Measurements from ENCODE around the gene PNLIP.

Gene PNLIP

DNA sequence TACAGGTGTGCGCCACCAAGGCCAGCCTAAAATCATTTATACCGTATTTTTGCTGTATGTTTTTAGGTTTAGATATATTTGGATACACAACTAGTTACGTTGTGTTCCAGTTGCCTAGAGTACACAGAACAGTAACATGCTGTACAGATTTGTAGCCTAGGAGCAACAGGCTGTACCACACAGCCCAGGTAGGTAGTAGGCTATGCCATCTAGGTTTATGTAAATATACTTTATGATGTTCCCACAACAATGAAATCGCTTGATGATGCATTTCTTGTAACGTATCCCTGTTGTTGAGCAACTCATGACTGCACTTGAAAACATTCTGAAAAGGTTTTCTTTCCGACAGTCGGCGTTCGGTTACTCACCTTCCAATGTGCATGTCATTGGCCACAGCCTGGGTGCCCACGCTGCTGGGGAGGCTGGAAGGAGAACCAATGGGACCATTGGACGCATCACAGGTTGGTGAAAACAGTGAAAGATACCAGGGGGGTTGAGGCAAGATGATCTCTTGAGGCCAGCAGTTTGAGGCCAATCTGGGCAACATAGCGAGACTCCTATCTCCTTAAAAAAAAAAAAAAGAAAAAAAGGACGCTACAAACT is 7.7 kb downstream of the PNLIP start:
- CTCF ChIA-PET: no interaction called here
- Mint-ChIP-seq H3K4me3 (no peak overlapping the region), H3K36me3 (no peaks in the 10 kb centered on the region), H3K27me3 (no peaks in the 10 kb centered on the region), H3K4me1 (no peaks in the 10 kb centered on the region), H3K27ac (no peak overlapping the region), H3K9me3 (no peaks in the 10 kb centered on the region)
- DNase-seq: no peak

DNA sequence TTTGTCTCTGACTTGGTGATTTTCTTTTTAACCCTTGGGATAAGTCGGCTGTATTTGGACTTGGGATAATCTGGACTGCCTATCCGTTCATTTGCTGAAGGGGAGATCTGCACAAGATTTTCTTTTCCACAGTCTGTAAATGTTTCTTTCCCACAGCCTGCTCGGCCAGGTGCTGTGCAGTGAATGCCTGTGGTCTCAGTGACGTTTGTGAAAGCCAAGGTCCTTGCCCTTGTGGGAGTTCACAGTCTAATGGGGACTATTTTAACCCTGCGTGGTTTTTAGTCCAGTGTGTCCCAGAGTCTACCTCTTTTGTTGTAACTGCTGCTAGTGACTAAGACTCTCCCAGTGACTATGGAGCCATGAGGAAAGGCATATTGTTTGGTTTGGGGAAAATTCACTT is 8.9 kb downstream of the PNLIP start:
- Mint-ChIP-seq H3K9me3 (no peaks in the 10 kb centered on the region), H3K27me3 (no peaks in the 10 kb centered on the region), H3K4me3 (no peak overlapping the region), H3K27ac (no peak overlapping the region), H3K36me3 (no peaks in the 10 kb centered on the region), H3K4me1 (no peaks in the 10 kb centered on the region)
- DNase-seq: no peak
- CTCF ChIA-PET: no interaction called here

DNA sequence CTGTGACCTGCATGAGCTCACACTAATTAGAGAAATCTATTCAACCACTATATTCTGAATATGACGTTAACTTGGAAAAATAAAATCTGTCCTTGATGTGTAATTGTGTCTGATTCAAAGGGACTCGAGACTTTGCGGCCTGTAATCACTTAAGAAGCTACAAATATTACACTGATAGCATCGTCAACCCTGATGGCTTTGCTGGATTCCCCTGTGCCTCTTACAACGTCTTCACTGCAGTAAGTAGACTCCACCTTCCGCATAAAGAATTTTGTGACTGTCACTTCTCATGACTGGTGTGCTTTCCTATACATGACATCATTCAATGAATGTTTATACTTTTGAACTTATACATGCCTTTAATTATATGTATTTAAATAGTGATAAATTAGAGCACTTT is 10.1 kb downstream of the PNLIP start:
- CTCF ChIA-PET: no interaction called here
- DNase-seq: no peak
- H3K27ac Mint-ChIP-seq: no peak overlapping the region

DNA sequence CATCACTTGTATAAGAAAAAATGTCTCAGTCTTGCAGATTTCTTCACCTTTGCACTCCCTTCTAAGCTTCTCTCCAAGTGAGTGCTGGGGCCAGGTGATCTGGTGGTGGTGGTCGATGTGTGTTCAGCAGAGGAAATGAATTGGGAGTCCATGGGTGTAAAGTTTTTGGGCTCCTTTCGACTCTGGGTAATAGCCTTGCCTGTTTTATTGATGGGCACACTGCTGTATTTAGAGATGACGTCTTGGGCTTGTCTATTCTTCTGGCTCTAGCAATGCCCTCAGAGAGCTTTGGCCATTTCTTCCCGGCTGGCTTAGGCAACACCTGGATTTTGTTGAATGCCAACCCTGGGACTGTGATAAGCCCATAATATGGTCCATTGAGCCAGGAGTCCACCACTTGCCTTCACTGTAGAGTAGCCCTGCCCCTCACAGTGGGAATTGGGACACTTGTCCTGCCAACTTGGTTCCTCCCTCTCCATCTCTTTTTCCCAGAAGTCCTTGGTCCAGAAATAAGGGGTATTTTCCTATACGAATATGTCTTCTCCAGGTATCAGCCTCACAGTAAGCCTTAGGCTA is 11.7 kb downstream of the PNLIP start:
- H3K4me3 Mint-ChIP-seq: no peak overlapping the region
- no peaks in the 10 kb centered on the region for H3K27me3 Mint-ChIP-seq
- H3K36me3 Mint-ChIP-seq: no peaks in the 10 kb centered on the region
- H3K9me3 Mint-ChIP-seq: no peaks in the 10 kb centered on the region
- H3K27ac Mint-ChIP-seq: no peak overlapping the region
- H3K4me1 Mint-ChIP-seq: no peaks in the 10 kb centered on the region
- DNase-seq: no peak
- CTCF ChIA-PET: no interaction called here

More for the DNA sequence above, 10.1 kb downstream of the PNLIP start:
- Mint-ChIP-seq H3K36me3 (no peaks in the 10 kb centered on the region), H3K4me1 (no peaks in the 10 kb centered on the region), H3K27me3 (no peaks in the 10 kb centered on the region), H3K9me3 (no peaks in the 10 kb centered on the region), H3K4me3 (no peak overlapping the region)

DNA sequence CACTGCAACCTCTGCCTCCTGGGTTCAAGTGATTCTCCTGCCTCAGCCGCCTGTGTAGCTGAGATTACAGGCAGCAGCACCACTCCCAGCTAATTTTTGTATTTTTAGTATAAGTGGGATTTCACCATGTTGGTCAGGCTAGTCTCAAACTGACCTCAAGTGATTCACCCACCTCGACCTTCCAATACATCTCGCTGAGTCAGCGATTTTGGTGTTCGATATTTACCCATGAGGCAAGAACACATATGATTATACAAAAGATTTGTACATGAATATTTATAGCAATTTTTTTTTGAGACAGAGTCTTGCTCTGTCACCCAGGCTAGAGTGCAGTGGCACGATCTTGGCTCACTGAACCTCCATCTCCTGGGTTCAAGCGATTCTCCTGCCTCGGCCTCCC is 19.8 kb downstream of the PNLIP start:
- H3K4me3 Mint-ChIP-seq: no peak overlapping the region
- no peaks in the 10 kb centered on the region for H3K4me1 Mint-ChIP-seq
- H3K36me3 Mint-ChIP-seq: no peaks in the 10 kb centered on the region
- no peak overlapping the region for H3K27ac Mint-ChIP-seq
- no peaks in the 10 kb centered on the region for H3K27me3 Mint-ChIP-seq
- no peak for DNase-seq
- CTCF ChIA-PET: no interaction called here
- no peaks in the 10 kb centered on the region for H3K9me3 Mint-ChIP-seq

DNA sequence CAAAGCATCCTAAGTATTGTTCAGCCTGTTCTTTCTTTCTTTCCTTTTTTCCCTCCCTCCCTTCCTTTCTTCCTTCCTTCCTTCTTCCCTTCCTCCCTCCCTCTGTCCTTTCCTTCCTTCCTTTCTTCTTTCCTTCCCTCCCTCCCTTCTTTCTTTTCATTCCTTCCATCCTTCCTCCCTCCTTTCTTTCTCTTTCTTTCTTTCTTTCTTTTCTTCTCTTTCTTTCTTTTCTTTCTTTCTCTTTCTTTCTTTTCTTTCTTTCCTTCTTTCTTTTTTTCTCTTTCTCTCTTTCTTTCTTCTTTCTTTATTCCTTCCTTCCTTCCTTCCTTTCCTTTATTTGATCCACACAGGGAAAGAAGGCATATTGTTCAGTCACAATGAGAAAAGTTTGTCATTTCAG is 21.2 kb downstream of the PNLIP start:
- no peak for DNase-seq
- Mint-ChIP-seq H3K4me1 (no peaks in the 10 kb centered on the region), H3K27ac (no peak overlapping the region), H3K4me3 (no peak overlapping the region), H3K36me3 (no peaks in the 10 kb centered on the region), H3K27me3 (no peaks in the 10 kb centered on the region), H3K9me3 (no peaks in the 10 kb centered on the region)
- CTCF ChIA-PET: no interaction called here

DNA sequence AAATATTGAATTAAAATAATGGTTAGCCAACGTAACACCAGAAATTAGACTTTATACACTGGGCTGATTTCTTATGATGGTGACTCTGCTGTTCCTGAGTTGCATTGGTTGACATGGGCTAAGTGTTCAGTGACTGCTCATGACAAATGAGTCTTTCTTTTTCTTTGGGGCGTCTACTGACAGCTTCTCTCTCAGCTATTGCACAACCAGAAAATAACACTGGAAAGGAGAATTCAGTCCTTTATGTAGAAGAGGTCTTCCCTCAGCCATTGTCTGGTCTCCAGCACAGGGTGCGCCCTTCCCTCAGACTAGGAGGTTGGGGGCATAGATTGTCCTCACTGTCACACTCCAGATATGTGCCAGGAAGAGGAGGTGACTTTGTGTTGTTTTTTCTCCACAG is 21.6 kb downstream of the PNLIP start:
- Mint-ChIP-seq H3K36me3 (no peaks in the 10 kb centered on the region), H3K27ac (no peak overlapping the region), H3K4me1 (no peaks in the 10 kb centered on the region), H3K4me3 (no peak overlapping the region), H3K27me3 (no peaks in the 10 kb centered on the region), H3K9me3 (no peaks in the 10 kb centered on the region)
- CTCF ChIA-PET: no interaction called here
- DNase-seq: no peak

DNA sequence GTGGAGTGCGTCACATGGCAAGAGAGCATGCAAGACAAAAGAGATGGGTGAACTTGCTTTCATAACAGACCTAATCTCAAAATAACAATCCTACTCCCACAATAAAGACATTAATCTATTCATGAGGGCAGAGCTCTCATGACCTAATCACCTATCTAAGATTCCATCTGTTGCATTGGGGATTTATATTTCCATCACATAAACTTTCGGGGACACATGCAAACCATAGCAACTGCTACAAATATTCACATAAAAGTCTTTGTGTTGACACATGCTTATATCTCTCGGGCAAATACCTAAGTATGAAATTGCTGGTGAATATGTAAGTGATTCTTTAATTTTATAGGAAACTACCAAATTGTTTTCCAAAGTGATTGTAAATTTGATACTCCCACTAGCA is 29.1 kb downstream of the PNLIP start:
- Mint-ChIP-seq H3K36me3 (no peaks in the 10 kb centered on the region), H3K27me3 (no peaks in the 10 kb centered on the region), H3K4me1 (no peaks in the 10 kb centered on the region), H3K27ac (no peak overlapping the region), H3K9me3 (no peaks in the 10 kb centered on the region), H3K4me3 (no peak overlapping the region)
- CTCF ChIA-PET: no interaction called here
- DNase-seq: no peak

DNA sequence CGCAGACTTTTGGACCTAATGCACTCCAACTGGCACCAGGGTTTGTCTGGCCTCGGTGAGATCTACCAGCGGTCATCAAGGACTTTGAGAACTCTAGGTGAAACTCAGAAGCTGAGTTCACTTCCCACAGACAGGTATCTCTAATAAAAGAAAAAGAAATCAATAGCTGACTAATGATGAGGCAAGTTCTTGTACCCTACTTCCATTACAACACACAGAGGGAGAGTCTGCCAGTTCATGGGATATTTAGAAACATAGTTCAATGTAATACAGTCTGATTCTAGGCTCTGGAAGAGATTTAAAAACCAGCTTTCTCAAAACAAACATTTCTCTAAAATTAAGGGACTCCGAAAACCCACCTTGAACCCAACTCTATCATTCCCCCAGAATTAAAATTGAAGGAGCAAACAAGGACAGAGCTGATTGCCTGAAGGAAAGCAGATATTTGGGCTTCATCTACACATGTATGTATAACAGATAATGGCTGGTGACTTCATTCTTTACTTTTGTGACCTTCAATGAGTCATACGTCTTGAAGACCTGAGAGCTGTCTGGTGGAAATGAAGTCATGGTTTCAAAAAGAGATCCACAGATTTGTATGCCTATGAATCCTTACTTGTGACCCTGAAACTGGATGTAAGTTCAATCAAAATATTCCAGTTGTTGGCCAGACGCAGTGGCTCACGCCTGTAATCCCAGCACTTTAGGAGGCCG is 42.3 kb downstream of the PNLIP start:
- no peaks in the 10 kb centered on the region for H3K4me1 Mint-ChIP-seq
- no peak overlapping the region for H3K4me3 Mint-ChIP-seq
- DNase-seq: no peak
- CTCF ChIA-PET: no interaction called here
- H3K9me3 Mint-ChIP-seq: no peaks in the 10 kb centered on the region
- H3K27me3 Mint-ChIP-seq: no peaks in the 10 kb centered on the region
- H3K36me3 Mint-ChIP-seq: no peaks in the 10 kb centered on the region
- no peak overlapping the region for H3K27ac Mint-ChIP-seq

DNA sequence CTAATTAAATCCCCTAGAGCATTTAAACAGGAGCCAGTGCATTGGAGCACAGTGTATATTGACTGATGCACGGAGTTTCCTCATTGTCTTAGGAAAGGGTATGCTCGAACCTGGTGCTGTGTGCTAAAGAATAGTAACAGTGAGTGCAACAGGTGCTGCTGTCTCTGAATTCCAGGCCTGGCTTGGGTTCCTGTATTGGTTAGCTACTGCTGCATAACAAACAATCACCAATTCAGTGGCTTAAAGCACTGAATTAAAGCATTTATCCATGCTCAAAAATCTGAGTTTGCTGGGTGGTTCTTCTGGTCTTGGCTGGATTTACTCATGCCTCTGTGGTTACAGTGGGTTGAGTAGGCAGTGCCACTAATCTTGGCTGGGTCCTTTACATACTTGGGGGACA is 43.3 kb downstream of the PNLIP start:
- Mint-ChIP-seq H3K27me3 (no peaks in the 10 kb centered on the region), H3K27ac (no peak overlapping the region), H3K9me3 (no peaks in the 10 kb centered on the region), H3K4me3 (no peak overlapping the region), H3K36me3 (no peaks in the 10 kb centered on the region), H3K4me1 (no peaks in the 10 kb centered on the region)
- no peak for DNase-seq
- CTCF ChIA-PET: no interaction called here

DNA sequence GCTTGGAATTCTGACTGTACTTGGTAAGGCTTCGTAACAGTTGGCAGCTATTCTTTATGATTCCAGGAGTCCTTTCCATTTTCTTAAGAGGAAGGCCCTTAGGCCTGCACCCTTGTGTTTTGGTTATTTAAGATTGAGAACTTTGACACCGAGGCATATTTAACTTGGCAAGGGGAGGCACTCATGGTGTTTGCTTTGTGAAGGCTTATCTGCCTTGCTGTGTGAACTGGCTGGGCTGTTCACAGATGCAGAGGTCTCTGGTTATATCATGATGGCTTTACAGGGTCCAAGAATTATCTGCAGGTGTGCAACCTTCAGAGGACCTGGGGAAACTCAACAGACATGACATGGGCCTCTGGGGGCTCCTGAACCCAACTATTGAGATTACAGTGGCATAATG is 44.2 kb downstream of the PNLIP start:
- CTCF ChIA-PET: interaction anchor here (1.5 kb wide), 1 partner anchor 8 kb away, joined by 3 read pairs; no protein-coding TSS in a partner anchor
- H3K9me3 Mint-ChIP-seq: no peaks in the 10 kb centered on the region
- H3K27ac Mint-ChIP-seq: no peak overlapping the region
- DNase-seq: no peak
- no peak overlapping the region for H3K4me3 Mint-ChIP-seq
- no peaks in the 10 kb centered on the region for H3K36me3 Mint-ChIP-seq
- no peaks in the 10 kb centered on the region for H3K4me1 Mint-ChIP-seq
- no peaks in the 10 kb centered on the region for H3K27me3 Mint-ChIP-seq

DNA sequence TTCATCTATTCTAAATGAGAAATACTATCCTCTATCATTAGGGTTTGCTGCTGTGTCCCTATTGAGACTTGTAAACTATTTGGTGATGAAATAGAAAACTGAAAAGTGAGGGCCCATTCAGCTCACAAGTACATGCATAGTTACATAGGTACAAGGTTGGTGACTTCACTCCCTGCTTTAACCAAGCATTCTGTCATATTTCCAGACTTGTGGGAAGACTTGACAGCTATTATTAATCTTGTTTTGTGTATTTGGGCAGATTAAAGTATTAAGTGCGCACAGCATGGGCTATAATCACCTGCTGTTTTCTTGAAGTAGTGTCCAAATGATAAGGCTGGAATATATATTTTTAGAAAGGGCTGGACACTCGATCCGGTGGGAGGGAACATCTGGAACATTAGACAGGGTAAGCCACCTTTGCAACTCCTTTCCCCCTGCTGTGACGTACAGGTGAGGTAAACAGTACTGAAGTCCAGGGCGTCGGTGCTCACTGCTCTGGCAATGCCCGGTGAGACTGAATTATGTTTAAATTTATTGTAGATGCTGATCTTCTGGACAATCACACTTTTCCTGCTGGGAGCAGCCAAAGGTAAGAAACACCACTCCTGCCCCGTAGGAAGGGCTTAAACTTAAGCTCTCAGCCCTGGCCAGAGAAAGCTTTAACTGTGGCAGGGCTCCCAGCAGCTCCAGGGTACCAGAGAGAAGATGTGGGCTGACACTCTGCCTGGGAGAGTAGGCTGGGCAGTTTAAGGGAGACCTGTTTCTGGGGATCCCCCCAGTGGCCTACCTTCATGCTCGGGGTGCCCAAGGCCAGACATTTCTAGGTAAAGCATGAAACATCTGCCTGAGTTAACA is 45.1 kb downstream of the PNLIP start, which contains the start of gene PNLIPRP1:
TSS of gene PNLIPRP1 (plus strand) at position 370 of the 855 bp plus-strand sequence. CDS start at position 541, 171 bp downstream.
- Mint-ChIP-seq H3K4me3 (no peak within 1 kb of the TSS), H3K27ac (no peak within 1 kb of the TSS), H3K4me1 (no peaks in the 10 kb centered on the region), H3K9me3 (no peaks in the 10 kb centered on the region), H3K36me3 (no peaks in the 10 kb centered on the region), H3K27me3 (no peaks in the 10 kb centered on the region)
- DNase-seq: no peak
- CTCF ChIA-PET: interaction anchor here (1.5 kb wide), 1 partner anchor 9 kb away, joined by 3 read pairs; no protein-coding TSS in a partner anchor

DNA sequence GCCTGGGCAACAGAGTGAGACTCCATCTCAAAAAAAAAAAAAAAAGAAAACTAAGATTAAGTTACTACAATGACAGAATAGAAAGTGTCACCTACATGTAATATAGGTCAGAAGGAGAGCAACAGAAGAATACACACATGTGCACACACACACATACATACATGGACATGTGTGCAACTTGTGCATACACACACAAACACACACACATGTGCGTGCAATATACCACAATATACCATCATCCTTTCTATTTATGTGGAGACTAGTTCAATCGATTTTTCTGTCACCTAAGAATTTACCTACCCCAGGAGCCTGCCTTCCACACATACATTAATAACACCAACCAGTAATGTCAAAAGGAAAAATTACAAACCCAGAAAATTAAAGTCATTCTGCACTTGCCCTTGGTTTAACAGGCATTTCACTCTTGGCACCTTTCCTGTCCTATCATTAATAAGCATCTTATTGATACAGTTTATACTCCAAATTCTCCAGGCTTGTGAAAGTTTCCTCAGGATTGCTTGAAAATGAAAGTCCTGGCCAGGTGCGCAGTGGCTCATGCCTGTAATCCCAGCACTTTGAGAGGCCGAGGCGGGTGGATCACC is 47.5 kb downstream of the PNLIP start:
- Mint-ChIP-seq H3K27ac (no peak overlapping the region), H3K4me3 (no peak overlapping the region), H3K36me3 (no peaks in the 10 kb centered on the region), H3K27me3 (no peaks in the 10 kb centered on the region), H3K9me3 (no peaks in the 10 kb centered on the region), H3K4me1 (no peaks in the 10 kb centered on the region)
- CTCF ChIA-PET: no interaction called here
- no peak for DNase-seq

DNA sequence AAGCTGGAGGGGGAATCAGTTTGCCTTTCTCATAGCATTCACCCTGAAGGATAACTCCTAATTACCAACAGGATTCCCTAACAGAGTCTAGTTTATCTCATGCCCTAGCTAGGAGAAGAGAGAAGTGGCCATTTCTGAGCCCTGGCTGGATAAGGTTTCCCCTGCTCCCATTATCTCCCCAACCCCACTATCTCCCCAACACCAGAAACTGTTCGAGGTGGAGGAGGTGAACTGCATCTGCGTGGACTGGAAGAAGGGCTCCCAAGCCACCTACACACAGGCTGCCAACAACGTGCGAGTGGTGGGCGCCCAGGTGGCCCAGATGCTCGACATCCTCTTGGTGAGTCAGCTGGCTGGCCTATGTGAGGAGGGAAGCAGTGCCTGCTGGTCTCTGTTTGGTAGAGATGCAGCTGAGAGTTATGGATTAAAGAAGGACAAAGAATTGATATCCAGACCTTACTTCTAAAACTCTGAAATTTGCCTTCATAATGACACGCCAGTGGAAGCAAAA is 48.8 kb downstream of the PNLIP start:
- H3K27ac Mint-ChIP-seq: no peak overlapping the region
- CTCF ChIA-PET: no interaction called here
- H3K4me3 Mint-ChIP-seq: no peak overlapping the region
- H3K27me3 Mint-ChIP-seq: no peaks in the 10 kb centered on the region
- DNase-seq: no peak
- H3K9me3 Mint-ChIP-seq: no peaks in the 10 kb centered on the region
- no peaks in the 10 kb centered on the region for H3K4me1 Mint-ChIP-seq
- H3K36me3 Mint-ChIP-seq: no peaks in the 10 kb centered on the region

Data from activated naive CD4-positive, alpha-beta T cell treated with anti-CD3 and anti-CD28 coated beads, Interleukin-2, amount 10 ng/mL, durations not matched to agents 7 days and 5 days (primary cell).